ENCODE data around the gene SCCPDH. TPM values are rescaled to one million over a fixed set of nuclear protein-coding genes. Genes with fewer than 3 reads are reported as not detected.

Gene SCCPDH, protein sequence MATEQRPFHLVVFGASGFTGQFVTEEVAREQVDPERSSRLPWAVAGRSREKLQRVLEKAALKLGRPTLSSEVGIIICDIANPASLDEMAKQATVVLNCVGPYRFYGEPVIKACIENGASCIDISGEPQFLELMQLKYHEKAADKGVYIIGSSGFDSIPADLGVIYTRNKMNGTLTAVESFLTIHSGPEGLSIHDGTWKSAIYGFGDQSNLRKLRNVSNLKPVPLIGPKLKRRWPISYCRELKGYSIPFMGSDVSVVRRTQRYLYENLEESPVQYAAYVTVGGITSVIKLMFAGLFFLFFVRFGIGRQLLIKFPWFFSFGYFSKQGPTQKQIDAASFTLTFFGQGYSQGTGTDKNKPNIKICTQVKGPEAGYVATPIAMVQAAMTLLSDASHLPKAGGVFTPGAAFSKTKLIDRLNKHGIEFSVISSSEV
- polyA plus RNA-seq (ENCODE audit: low read depth in 6 of 6) = 10 to 100 TPM in 3 of 6 donors, 1 to 10 TPM in 3; 5.6 to 13.4 (median 10.7) TPM

DNA sequence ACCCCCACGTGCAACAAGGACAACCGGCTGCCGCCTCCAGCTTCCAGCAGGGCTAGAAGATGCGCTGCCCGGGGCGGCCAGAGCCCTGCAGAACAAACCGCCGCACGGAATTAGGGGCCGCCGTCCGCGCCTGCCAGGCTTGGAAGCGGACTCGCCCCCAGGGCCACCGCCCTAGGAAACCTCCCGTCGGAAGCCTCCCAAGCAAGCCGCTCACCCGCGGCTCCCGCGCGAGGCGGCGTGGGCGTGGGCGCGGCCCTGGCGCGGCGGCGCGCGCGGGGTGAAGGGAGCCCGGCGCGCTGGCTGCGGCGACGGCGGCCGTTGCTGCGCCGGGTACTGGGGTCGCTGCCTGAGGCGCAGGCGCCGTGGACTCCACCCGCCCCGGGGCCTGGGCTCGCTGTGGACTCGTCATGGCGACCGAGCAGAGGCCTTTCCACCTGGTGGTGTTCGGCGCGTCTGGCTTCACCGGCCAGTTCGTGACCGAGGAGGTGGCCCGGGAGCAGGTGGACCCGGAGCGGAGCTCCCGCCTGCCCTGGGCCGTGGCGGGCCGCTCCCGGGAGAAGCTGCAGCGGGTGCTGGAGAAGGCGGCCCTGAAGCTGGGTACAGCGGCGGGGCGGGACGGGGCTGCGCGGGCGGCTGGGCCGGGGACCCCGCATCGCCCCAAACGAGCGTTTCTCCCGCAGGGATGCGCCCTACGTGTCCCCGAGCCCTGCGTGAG is at the start of gene SCCPDH:
Gene SCCPDH, plus strand, starts transcription at position 394 of the 715 bp plus-strand sequence. Its CDS starts 14 bp downstream, at position 408.
- peak within 1 kb of the TSS; percentile 89 to 94 (median 92) for H3K4me3 Mint-ChIP-seq
- ATAC-seq (ENCODE audit: low read depth in 2 of 2) = peak; percentile 90 to 93
- peaks cover 8 to 13% (median 13%) of the 10 kb centered on the region in 3 donors for H3K4me1 Mint-ChIP-seq
- peaks cover 0 to 9% (median 5%) of the 10 kb centered on the region in 3 donors for H3K27me3 Mint-ChIP-seq
- peaks cover 16 to 23% of the 10 kb centered on the region in 2 donors for H3K36me3 Mint-ChIP-seq
- peak within 1 kb of the TSS in 3 of 6 donors; percentile 0 to 57 (median 44) for H3K27ac Mint-ChIP-seq
- peak; percentile 54 for DNase-seq
- H3K9me3 Mint-ChIP-seq = peaks cover 13 to 31% (median 19%) of the 10 kb centered on the region in 7 donors

DNA sequence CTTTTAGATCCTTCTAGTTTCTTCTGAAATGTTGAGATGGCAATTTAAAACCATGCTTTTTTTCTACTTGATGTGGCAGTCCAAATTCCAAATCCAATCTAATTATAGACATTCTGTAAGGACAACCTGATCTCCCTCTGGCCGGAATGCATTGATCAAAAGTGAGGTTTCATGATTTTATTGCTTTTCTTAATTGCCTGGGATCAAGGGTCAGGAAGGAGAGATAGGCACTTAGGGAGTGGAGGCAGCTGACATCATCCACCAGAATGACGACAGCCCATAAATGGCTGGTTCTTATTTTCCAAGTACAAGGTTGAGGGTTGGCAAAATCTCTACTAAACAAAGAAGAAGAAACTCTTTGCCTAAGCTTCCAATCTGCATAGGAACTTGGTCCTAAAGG is 46.4 kb upstream of the SCCPDH start:
- Mint-ChIP-seq H3K9me3 (peaks cover 0 to 3% (median 0%) of the 10 kb centered on the region in 7 donors), H3K4me3 (no peak overlapping the region), H3K36me3 (peaks cover 0 to 5% of the 10 kb centered on the region in 2 donors), H3K27me3 (no peaks in the 10 kb centered on the region), H3K27ac (no peak overlapping the region), H3K4me1 (peaks cover 18 to 24% (median 22%) of the 10 kb centered on the region in 3 donors)
- DNase-seq (no peak), ATAC-seq (ENCODE audit: low read depth in 2 of 2) (no peak)

DNA sequence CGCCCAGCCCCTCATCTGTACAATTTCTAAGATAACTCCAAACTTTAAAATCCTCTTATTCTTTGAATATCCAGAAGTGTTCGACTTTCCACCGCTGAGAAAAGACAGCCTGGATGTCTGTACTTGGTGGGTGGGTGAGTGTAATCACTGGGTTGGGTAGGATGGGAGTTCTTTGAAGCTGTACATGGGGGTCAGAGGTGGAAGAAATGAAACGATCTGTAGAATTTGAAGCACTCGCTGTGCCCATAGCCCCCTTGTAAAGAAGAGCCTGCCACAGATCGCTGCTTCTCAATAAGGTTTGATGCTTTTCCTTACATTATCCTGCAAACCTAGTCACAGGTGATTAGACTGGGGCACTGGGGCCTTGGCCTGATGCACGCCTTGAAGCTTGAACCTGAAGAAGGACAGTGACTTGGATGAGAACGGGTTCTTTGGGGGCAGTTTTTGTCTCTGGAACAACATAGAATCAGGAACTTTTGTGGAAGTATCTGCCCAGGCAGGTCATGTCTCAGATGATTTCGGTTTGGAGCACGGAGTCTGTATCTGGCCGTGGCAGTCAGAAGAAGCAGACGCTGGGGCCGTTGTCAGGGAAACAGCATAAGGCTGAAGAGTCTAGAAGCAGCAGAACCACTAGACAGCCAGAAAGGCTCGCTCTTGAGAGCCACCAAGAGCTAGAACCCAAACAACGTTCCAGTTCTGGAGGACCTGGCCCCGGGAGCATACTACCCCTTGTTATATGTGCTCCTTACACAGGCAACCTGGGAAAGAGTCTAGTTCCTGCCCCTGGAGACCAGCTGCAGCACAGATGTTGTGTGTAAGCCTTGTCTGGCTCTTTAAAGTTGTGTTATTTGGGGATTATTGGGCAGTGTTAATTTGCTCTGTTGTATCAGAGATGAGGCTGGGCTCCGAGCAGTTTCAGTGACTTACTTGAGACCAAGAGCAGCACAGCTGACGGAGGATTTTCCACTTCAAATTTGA is 45.1 kb upstream of the SCCPDH start:
- no peaks in the 10 kb centered on the region for H3K27me3 Mint-ChIP-seq
- no peak overlapping the region for H3K4me3 Mint-ChIP-seq
- ATAC-seq (ENCODE audit: low read depth in 2 of 2) (no peak), DNase-seq (no peak)
- peaks cover 0 to 5% of the 10 kb centered on the region in 2 donors for H3K36me3 Mint-ChIP-seq
- H3K27ac Mint-ChIP-seq = peak overlapping the region in 2 of 6 donors; percentile 18 to 36
- peaks cover 13 to 19% (median 18%) of the 10 kb centered on the region in 3 donors for H3K4me1 Mint-ChIP-seq
- H3K9me3 Mint-ChIP-seq = peaks cover 0 to 3% (median 0%) of the 10 kb centered on the region in 7 donors

DNA sequence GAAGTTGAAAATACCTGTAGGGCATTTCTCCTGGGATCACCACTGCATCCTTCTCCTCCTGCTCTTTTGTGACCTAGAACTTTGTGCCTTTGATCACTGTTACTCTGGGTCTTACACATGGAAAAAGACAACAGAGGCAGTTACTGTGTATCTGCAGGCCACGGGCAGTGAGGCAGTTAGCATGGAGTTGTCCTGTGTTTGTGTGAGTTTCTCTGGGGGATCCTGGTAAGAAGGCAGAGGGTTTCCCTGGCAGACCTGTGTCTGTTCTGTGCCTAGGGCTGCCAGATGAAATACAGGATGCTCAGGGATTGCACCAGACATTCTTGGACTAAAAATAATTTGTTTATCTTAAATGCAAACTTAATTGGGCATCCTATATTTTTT is 44.4 kb upstream of the SCCPDH start:
- peaks cover 0 to 5% of the 10 kb centered on the region in 2 donors for H3K36me3 Mint-ChIP-seq
- no peak overlapping the region for H3K4me3 Mint-ChIP-seq
- ATAC-seq (ENCODE audit: low read depth in 2 of 2) = no peak
- peaks cover 0 to 3% (median 0%) of the 10 kb centered on the region in 7 donors for H3K9me3 Mint-ChIP-seq
- no peaks in the 10 kb centered on the region for H3K27me3 Mint-ChIP-seq
- DNase-seq = no peak
- H3K4me1 Mint-ChIP-seq = peaks cover 11 to 17% (median 15%) of the 10 kb centered on the region in 3 donors
- H3K27ac Mint-ChIP-seq = no peak overlapping the region

DNA sequence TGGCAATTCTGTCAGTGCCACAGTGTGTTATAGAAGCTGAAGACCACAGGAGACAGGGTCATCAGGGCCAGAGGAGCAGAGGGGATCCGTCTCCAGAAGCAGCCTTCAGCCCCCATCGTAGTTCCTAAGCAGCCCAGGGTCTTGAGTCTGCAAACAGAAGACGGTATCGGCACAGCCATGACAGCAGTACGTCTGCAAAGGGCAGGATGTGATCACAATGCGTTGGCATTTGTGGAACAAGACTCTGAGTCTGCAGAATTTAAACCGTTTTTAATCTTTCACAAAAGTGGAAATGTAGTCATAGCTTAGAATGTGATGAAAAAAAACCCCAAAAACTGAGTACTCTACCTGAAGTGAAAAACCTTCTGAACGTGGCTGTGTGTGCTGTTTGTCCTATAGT is 44.0 kb upstream of the SCCPDH start:
- ATAC-seq (ENCODE audit: low read depth in 2 of 2) (no peak), DNase-seq (no peak)
- Mint-ChIP-seq H3K36me3 (peaks cover 0 to 2% of the 10 kb centered on the region in 2 donors), H3K4me1 (peaks cover 11 to 17% (median 15%) of the 10 kb centered on the region in 3 donors), H3K27ac (no peak overlapping the region), H3K4me3 (no peak overlapping the region), H3K27me3 (no peaks in the 10 kb centered on the region), H3K9me3 (peaks cover 0 to under 1% (median 0%) of the 10 kb centered on the region in 7 donors)

DNA sequence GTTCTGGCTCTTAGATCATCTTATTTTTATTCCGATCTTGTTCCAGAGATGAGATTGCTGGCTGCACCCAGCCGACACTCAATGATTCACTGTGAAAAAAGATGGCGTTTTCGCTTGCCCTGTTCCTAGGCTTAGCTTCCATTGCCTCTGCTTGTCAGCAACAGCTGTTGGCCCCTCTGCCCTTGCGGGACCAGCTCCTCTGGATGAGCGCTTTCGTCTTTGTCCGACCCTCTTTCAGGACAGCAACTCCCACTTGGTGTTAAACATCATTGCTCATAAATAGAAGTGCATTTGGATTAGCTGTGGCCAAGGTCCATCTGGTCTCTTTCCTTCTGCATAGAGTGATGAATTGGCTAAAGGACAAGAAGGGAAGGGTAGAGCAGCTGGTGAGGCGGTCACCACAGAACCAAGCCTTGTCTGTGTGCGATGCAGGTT is 43.5 kb upstream of the SCCPDH start:
- Mint-ChIP-seq H3K27me3 (no peaks in the 10 kb centered on the region), H3K9me3 (no peaks in the 10 kb centered on the region)

DNA sequence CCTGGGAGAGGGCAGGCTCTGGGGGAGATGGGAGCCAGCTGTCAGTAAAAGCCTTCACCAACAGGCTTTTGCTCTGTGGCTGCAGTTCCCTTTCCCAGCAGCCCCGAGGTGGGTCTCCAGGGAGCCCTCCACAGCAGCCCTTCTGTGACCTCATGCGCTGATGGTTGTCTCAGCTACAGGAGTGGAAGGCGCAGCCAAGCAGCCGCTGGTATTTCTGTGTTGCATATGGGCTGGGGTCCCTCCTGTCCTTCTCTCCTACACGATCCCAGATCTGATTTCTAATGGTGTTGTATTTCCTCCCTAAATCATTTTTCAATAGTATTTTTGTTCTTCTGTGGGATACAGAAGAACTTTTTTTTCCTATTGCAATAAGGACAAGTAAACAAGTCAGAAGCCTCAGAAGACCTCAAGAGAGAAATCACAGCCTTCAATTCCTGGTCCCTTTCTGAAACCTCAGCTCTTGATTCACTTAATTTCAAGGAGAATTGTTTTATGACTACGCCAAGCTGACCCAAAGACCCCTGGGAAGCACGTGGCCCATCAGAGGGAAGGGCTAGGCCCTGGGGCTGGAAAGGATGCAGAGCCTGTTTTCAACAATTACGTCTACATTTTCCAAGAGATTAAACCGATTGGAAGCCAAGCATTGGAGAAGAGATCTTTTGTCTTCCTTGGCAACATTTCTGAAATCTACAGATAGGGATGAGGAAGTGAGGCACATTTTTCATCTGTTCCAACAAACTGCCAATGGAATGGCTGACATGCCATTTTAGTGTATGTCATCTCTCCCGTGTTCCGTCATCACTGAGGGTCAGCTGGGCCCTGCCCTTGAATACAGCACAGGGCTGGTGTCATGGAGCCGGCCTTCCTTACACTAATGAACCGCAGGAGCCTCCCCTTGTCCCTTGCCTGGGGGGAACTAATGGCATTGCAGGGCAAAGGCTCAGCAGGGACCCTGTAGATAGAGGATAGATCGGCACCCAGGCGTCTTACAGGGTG is 42.0 kb upstream of the SCCPDH start:
- no peak overlapping the region for H3K4me3 Mint-ChIP-seq
- no peaks in the 10 kb centered on the region for H3K9me3 Mint-ChIP-seq
- DNase-seq (peak; percentile 6), ATAC-seq (ENCODE audit: low read depth in 2 of 2) (peak; percentile 70 to 83)
- H3K36me3 Mint-ChIP-seq = no peaks in the 10 kb centered on the region
- peak overlapping the region in 2 of 6 donors; percentile 16 to 58 for H3K27ac Mint-ChIP-seq
- H3K4me1 Mint-ChIP-seq = peaks cover 11 to 17% (median 15%) of the 10 kb centered on the region in 3 donors
- no peaks in the 10 kb centered on the region for H3K27me3 Mint-ChIP-seq

More for the DNA sequence above, 43.5 kb upstream of the SCCPDH start:
- peak overlapping the region in 2 of 6 donors; percentile 36 to 57 for H3K27ac Mint-ChIP-seq
- DNase-seq (no peak), ATAC-seq (ENCODE audit: low read depth in 2 of 2) (no peak)
- peak overlapping the region in 1 of 8 donors; percentile 19 for H3K4me3 Mint-ChIP-seq
- H3K36me3 Mint-ChIP-seq = no peaks in the 10 kb centered on the region
- peaks cover 11 to 17% (median 15%) of the 10 kb centered on the region in 3 donors for H3K4me1 Mint-ChIP-seq

DNA sequence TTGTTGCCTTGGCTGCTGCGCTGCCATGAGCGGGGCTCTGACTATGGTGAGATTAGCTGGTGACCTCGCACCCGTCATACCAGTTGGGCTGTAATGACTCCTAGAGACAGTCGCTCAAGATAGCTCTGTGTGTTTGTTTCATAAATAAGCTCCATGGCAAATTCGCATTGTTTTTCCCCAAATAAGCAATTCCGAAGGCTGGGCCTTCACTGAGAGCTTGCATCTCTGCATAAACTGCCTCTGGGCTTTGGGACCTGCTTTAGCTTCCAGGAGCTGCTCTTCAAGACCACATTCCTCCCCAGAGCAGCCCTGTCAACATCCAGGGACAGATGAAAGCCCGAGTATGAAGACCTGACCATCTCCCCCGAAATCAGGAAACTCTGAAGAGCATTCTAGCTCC is 40.7 kb upstream of the SCCPDH start:
- Mint-ChIP-seq H3K27ac (peak overlapping the region in 1 of 6 donors; percentile 64), H3K4me3 (no peak overlapping the region), H3K36me3 (no peaks in the 10 kb centered on the region), H3K4me1 (peaks cover 11 to 17% (median 15%) of the 10 kb centered on the region in 3 donors), H3K9me3 (no peaks in the 10 kb centered on the region), H3K27me3 (no peaks in the 10 kb centered on the region)
- no peak for ATAC-seq (ENCODE audit: low read depth in 2 of 2)
- DNase-seq = no peak

DNA sequence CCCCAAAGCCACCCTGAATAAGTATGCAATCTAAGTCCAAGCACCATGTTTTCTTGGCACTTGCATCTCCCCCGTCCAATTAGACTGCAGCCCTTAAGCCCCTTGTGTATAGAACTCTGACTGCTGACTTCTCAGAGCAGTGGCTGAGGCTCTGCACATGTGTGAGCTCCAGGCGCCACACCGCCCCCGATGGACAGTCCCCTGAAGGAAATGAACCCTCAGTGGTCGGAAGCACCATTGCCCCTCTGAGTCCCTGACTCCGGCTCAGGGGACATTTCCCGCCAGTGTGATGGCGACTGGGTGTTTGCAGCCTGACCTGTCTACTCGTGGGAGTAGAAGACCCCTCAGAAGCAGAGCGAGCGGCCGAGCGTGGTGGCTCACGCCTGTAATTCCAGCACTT is 37.2 kb upstream of the SCCPDH start:
- no peak for DNase-seq
- Mint-ChIP-seq H3K36me3 (no peaks in the 10 kb centered on the region), H3K4me3 (no peak overlapping the region), H3K27me3 (no peaks in the 10 kb centered on the region), H3K9me3 (no peaks in the 10 kb centered on the region), H3K4me1 (peaks cover 8 to 11% (median 11%) of the 10 kb centered on the region in 3 donors), H3K27ac (no peak overlapping the region)
- no peak for ATAC-seq (ENCODE audit: low read depth in 2 of 2)

DNA sequence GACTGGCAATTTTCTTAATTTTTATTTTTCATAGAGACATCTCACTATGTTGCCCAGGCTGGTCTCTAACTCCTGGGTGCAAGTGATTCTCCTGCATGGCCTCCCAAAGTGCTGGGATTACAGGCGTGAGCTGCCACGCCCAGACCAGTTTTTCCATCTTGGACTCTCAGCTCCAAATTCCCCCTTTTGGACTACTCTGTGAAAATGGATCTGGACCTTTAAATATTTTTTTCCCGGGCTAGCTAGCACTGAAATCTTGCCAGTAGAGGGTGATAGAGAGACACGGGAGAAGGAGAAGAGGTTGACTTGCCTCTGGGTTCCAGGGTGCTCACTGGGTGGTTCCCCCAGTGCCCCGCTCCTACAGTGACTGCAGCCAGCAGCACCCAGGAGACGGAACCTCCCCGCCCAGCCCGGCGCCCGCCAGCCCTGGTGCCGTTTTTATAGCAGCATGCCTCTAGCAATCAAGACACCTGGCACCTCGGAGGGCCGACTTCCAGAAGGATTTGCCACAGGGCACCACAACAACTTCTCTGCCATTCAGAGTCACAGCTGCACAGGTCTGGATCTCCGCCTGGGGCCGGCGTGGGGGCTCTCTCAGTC is 34.7 kb upstream of the SCCPDH start:
- DNase-seq = peak; percentile 43
- Mint-ChIP-seq H3K4me1 (peaks cover 4 to 7% (median 4%) of the 10 kb centered on the region in 3 donors), H3K27me3 (no peaks in the 10 kb centered on the region), H3K27ac (no peak overlapping the region), H3K9me3 (peaks cover 0 to 11% (median 2%) of the 10 kb centered on the region in 7 donors), H3K4me3 (peak overlapping the region in 3 of 8 donors; percentile 25 to 53 (median 44)), H3K36me3 (no peaks in the 10 kb centered on the region)
- ATAC-seq (ENCODE audit: low read depth in 2 of 2) = peak; percentile 92 to 96

DNA sequence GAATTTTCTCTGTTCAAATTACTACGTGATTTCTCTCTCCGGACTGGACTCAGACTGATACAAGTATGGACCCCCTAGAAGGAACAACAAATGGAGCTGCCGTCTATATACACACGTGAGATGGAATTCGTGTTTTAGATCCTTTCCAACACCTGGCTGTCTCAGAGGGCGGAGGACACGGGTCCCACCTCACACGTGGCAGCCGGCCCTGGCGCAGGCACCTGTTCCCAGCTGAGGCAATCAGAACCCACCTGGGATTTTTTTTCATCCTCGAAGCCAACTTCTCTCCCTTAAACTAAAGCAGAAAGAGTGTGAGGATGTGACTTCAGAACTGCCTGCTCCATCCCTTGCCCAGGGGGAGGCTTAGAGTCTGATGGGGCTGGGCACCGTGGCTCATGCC is 34.1 kb upstream of the SCCPDH start:
- H3K36me3 Mint-ChIP-seq = no peaks in the 10 kb centered on the region
- peaks cover 4 to 7% (median 7%) of the 10 kb centered on the region in 3 donors for H3K4me1 Mint-ChIP-seq
- ATAC-seq (ENCODE audit: low read depth in 2 of 2) = no peak
- H3K27ac Mint-ChIP-seq = no peak overlapping the region
- peak overlapping the region in 1 of 8 donors; percentile 2 for H3K4me3 Mint-ChIP-seq
- peaks cover 0 to 15% (median 7%) of the 10 kb centered on the region in 7 donors for H3K9me3 Mint-ChIP-seq
- no peaks in the 10 kb centered on the region for H3K27me3 Mint-ChIP-seq
- DNase-seq = no peak
